ENCODE data around the gene CEP72.

DNA sequence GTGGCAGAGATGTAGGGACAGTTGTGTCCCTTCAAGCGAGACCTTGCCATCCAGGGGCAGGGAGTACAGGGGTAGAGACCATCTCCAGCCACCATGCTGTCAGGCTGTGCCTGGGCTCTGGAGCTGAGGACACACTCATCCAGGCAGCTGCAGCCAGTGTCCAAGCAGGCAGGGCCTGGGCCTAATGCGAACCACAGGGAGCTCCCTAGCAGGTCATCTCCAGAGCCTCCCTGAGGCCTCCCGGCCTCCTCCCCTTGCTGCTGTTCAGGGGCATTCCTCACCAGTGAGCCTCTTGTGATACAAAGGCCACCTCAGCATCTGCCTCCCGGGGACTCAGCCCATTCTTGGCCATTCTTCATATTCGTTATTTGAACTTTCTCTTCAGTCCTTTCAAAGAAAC, 46.0 kb downstream of the CEP72 start:
- TF ChIP-seq, protein P1, sequence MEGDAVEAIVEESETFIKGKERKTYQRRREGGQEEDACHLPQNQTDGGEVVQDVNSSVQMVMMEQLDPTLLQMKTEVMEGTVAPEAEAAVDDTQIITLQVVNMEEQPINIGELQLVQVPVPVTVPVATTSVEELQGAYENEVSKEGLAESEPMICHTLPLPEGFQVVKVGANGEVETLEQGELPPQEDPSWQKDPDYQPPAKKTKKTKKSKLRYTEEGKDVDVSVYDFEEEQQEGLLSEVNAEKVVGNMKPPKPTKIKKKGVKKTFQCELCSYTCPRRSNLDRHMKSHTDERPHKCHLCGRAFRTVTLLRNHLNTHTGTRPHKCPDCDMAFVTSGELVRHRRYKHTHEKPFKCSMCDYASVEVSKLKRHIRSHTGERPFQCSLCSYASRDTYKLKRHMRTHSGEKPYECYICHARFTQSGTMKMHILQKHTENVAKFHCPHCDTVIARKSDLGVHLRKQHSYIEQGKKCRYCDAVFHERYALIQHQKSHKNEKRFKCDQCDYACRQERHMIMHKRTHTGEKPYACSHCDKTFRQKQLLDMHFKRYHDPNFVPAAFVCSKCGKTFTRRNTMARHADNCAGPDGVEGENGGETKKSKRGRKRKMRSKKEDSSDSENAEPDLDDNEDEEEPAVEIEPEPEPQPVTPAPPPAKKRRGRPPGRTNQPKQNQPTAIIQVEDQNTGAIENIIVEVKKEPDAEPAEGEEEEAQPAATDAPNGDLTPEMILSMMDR (IDR thresholded peaks at IDR 0.05): no peak
- TF ChIP-seq POLR2A (IDR thresholded peaks at IDR 0.05): no peak
